ENCODE measurements around the gene DNMT3A.

Gene DNMT3A

DNA sequence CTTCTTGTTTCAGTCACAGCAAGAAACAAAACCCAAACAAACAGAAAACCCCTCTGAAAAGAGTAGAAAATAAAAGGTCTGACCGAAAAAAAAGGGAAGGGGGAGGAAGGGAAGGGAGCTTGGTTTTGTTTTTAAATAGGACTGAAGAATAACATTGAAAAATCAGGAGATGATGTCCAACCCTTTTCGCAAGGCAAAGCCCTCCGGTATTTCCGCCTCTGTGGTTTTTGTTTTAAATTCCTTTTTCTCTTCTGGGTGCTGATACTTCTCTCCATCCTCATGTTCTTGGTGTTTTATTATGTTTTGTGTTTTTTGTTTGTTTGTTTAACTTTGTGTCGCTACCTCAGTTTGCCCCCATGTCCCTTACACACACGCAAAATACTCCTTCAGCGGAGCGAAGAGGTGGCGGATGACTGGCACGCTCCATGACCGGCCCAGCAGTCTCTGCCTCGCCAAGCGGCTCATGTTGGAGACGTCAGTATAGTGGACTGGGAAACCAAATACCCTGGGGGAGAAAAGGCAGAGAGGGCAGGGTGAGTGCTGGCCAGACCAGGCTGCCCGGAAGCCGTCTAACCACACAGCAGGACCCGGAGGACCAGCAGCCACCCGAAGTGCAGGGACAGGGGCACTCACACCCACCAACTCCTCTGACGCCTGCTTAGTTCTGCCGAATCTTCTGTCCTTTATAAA, 107.7 kb downstream of the DNMT3A start:
- no peaks in the 10 kb centered on the region for H3K27me3 ChIP-seq (ENCODE audit: insufficient read depth, low read length, poor library complexity, severe bottlenecking)
- no peak overlapping the region for H3K4me2 ChIP-seq (ENCODE audit: low read depth, low read length, poor library complexity, severe bottlenecking)
- H3F3A ChIP-seq (ENCODE audit: low read depth) = no peaks in the 10 kb centered on the region
- H3K4me1 ChIP-seq (ENCODE audit: insufficient read depth, low read length, poor library complexity, severe bottlenecking) = peaks cover 3% of the 10 kb centered on the region
- no peak overlapping the region for H3K4me3 ChIP-seq (ENCODE audit: low read length, poor library complexity, severe bottlenecking)
- no peaks in the 10 kb centered on the region for H3K9me2 ChIP-seq (replicated peaks; ENCODE audit: low read depth, low read length)
- no peak overlapping the region for H2AFZ ChIP-seq (ENCODE audit: low read length)
- no peak overlapping the region for H3K9ac ChIP-seq (ENCODE audit: low read depth, low read length, poor library complexity, severe bottlenecking)
- H3K9me3 ChIP-seq (ENCODE audit: insufficient read depth, low read depth, low read length) = no peaks in the 10 kb centered on the region
- H3K79me2 ChIP-seq (ENCODE audit: insufficient read depth, low read length) = no peaks in the 10 kb centered on the region
- TF ChIP-seq EZH2phosphoT487 (IDR thresholded peaks at IDR 0.05; ENCODE audit: borderline replicate concordance) (no peak), CTCF (conservative IDR thresholded peaks at IDR 0.05; ENCODE audit: low read length) (no peak)
- peaks cover 71% of the 10 kb centered on the region; the same call in 1 of the 2 replicates for H3K36me3 ChIP-seq (ENCODE audit: insufficient read depth, low read length)
- peaks cover 3% of the 10 kb centered on the region for H4K20me1 ChIP-seq (ENCODE audit: insufficient read depth, low read length, poor library complexity, severe bottlenecking)

DNA sequence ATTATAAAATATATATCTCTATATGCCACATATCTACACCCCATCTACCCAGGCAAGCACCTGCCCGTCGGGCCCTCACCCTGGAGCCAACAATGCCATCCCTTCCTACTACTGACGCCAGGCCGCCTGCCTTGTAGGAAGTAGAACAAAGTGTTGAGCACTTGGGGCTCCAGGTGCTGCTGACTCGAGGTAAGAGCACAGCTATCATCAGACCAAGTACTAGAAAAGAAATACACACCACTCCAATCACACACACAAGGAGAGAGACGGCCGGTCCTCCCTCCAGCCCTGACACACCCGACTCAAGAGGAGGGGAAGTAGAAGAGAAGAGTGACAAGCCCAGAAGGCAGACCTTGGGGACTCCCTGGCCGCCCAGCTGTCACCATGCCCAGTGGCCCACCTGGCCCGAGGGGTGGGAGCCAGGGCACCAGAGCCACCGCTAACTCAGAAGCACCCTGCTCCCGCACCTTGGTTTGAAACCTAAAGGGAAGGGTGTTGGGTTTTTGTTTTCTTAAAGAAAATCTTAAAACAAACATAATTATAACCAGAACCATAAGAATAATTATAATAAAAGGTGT, 109.4 kb downstream of the DNMT3A start:
- Histone ChIP-seq H3K36me3 (ENCODE audit: insufficient read depth, low read length) (peaks cover 55% of the 10 kb centered on the region; the same call in 1 of the 2 replicates), H3K79me2 (ENCODE audit: insufficient read depth, low read length) (no peaks in the 10 kb centered on the region), H3K9me3 (ENCODE audit: insufficient read depth, low read depth, low read length) (no peaks in the 10 kb centered on the region), H3F3A (ENCODE audit: low read depth) (peaks cover 4% of the 10 kb centered on the region; the same call in 1 of the 2 replicates), H3K4me3 (ENCODE audit: low read length, poor library complexity, severe bottlenecking) (no peak overlapping the region), H3K4me2 (ENCODE audit: low read depth, low read length, poor library complexity, severe bottlenecking) (no peak overlapping the region), H4K20me1 (ENCODE audit: insufficient read depth, low read length, poor library complexity, severe bottlenecking) (no peaks in the 10 kb centered on the region), H2AFZ (ENCODE audit: low read length) (no peak overlapping the region), H3K9me2 (replicated peaks; ENCODE audit: low read depth, low read length) (no peaks in the 10 kb centered on the region), H3K9ac (ENCODE audit: low read depth, low read length, poor library complexity, severe bottlenecking) (no peak overlapping the region), H3K27me3 (ENCODE audit: insufficient read depth, low read length, poor library complexity, severe bottlenecking) (no peaks in the 10 kb centered on the region), H3K4me1 (ENCODE audit: insufficient read depth, low read length, poor library complexity, severe bottlenecking) (peaks cover 10% of the 10 kb centered on the region)
- no peak for TF ChIP-seq EZH2phosphoT487 (IDR thresholded peaks at IDR 0.05; ENCODE audit: borderline replicate concordance)
- no peak for TF ChIP-seq CTCF (conservative IDR thresholded peaks at IDR 0.05; ENCODE audit: low read length)

DNA sequence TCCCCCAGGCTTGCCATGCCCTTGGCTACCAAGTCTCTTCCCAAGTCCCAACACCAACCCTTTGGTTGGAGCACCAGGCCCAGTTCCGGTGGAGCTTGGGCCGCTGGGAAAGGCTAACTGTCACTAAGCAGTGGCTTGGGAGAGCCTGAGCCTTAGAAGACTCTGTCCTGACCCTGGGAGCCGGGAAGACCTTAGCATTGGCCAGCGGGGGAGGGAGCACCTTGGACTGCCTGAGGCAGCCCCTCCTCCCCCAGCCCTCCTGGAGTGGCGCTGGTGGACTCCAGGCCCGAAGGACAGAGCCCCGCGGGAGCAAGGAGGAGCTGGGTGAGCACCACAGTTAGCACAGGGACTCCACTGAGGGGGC, 110.8 kb downstream of the DNMT3A start:
- H3K9ac ChIP-seq (ENCODE audit: low read depth, low read length, poor library complexity, severe bottlenecking) = no peak overlapping the region
- no peaks in the 10 kb centered on the region for H4K20me1 ChIP-seq (ENCODE audit: insufficient read depth, low read length, poor library complexity, severe bottlenecking)
- peaks cover 42% of the 10 kb centered on the region; the same call in 1 of the 2 replicates for H3K36me3 ChIP-seq (ENCODE audit: insufficient read depth, low read length)
- no peaks in the 10 kb centered on the region for H3K9me3 ChIP-seq (ENCODE audit: insufficient read depth, low read depth, low read length)
- H3K4me3 ChIP-seq (ENCODE audit: low read length, poor library complexity, severe bottlenecking) = no peak overlapping the region
- H3F3A ChIP-seq (ENCODE audit: low read depth) = peaks cover 4% of the 10 kb centered on the region; the same call in 1 of the 2 replicates
- no peak overlapping the region for H2AFZ ChIP-seq (ENCODE audit: low read length)
- TF ChIP-seq CTCF (conservative IDR thresholded peaks at IDR 0.05; ENCODE audit: low read length) = no peak
- no peak for TF ChIP-seq EZH2phosphoT487 (IDR thresholded peaks at IDR 0.05; ENCODE audit: borderline replicate concordance)
- H3K9me2 ChIP-seq (replicated peaks; ENCODE audit: low read depth, low read length) = no peaks in the 10 kb centered on the region
- peaks cover 10% of the 10 kb centered on the region for H3K4me1 ChIP-seq (ENCODE audit: insufficient read depth, low read length, poor library complexity, severe bottlenecking)
- H3K4me2 ChIP-seq (ENCODE audit: low read depth, low read length, poor library complexity, severe bottlenecking) = no peak overlapping the region
- no peaks in the 10 kb centered on the region for H3K79me2 ChIP-seq (ENCODE audit: insufficient read depth, low read length)
- no peaks in the 10 kb centered on the region for H3K27me3 ChIP-seq (ENCODE audit: insufficient read depth, low read length, poor library complexity, severe bottlenecking)

Measured in Loucy (cell line).